ENCODE measurements around the gene DCST1. TPM values are rescaled to one million over a fixed set of nuclear protein-coding genes. Genes with fewer than 3 reads are reported as not detected.

DCST1 gene
- total and polyA plus RNA-seq, 4 donors, result not detected

DNA sequence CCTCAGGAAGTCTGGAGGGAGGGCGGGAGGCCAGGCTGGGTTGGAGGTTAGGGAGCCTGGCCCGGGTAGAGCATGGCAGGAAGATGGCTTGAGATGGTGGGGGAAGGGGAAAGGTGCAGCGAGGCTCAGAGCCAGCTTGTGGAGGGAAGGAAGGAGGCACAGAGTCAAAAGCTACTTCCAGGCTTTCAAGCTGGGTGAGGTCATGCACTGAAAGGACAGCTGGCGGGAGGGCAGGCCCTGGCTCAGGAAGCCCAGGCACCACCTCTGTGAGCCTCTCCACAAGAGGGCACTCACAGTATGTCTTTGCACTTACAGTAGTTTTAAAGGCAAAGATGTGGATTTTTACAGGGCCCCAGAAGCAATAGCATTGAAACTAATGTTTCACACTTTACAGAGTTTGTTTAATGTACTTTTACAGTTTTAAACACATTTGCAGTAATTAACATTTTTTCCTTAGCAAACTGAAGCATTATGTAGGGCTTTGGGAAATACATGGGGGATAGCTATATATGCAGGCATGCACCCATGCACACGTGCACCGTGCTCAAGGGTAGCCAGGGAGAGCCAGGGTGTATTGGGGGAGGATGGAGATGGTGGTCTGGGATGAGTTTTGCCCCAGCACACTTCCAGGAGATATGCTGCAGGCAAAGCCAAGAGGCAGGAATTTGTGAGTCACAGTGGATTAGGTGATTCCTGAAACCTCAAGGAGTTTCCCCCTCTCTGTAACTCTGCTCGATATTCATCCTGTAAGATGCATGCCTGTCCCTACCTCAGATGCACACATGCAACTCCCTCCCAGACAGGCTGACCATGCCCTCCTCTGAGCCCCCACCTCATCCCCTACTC, 11.4 kb downstream of the DCST1 start:
- Histone ChIP-seq H3K9me3 (ENCODE audit: control insufficient read depth in 4 of 4, low read length in 3 of 4) (no peaks in the 10 kb centered on the region), H3K4me3 (ENCODE audit: low read depth in 1 of 3, low read length in 3 of 3) (no peak overlapping the region), H3K27ac (ENCODE audit: low read depth in 1 of 2, low read length in 2 of 2) (peak overlapping the region; percentile 74 to 81), H3K36me3 (ENCODE audit: control insufficient read depth in 4 of 4, insufficient read depth in 3 of 4, low read depth in 1 of 4, low read length in 3 of 4) (no peaks in the 10 kb centered on the region), H3K9ac (ENCODE audit: low read depth in 1 of 2, low read length in 2 of 2) (no peak overlapping the region), H3K4me1 (ENCODE audit: control insufficient read depth in 4 of 4, insufficient read depth in 4 of 4, low read length in 3 of 4) (peaks cover 9 to 50% (median 32%) of the 10 kb centered on the region in 4 donors), H3K27me3 (ENCODE audit: control insufficient read depth in 4 of 4, insufficient read depth in 4 of 4, low read length in 3 of 4) (no peaks in the 10 kb centered on the region)
- WGBS, result 53% methylated on average over 7 of the region's 7 CpGs
- peak; percentile 63 for DNase-seq (ENCODE audit: low spot score)
- TF ChIP-seq RAD21 (IDR thresholded peaks at IDR 0.05) (peak; percentile 92), REST (IDR thresholded peaks at IDR 0.05) (no peak), GABPA (IDR thresholded peaks at IDR 0.05 in 1 of 2, conservative IDR thresholded peaks at IDR 0.05 in 1 of 2) (peak in 1 of 2 donors; percentile 22), CTCF (IDR thresholded peaks at IDR 0.05; ENCODE audit: low read depth, low read length, missing input control) (peak; percentile 82), FOXA2 (IDR thresholded peaks at IDR 0.05) (no peak), TAF1 (conservative IDR thresholded peaks at IDR 0.05) (no peak), ATF3 (IDR thresholded peaks at IDR 0.05) (no peak), JUND (IDR thresholded peaks at IDR 0.05) (peak; percentile 72 to 75), NR2F2 (IDR thresholded peaks at IDR 0.05) (peak; percentile 64), FOXA1 (IDR thresholded peaks at IDR 0.05) (no peak), RXRA (IDR thresholded peaks at IDR 0.05) (peak; percentile 60 to 69), HNF4A (conservative IDR thresholded peaks at IDR 0.05) (peak; percentile 27 to 29), EGR1 (IDR thresholded peaks at IDR 0.05; ENCODE audit: low read depth in 2 of 2) (no peak), ZBTB33 (IDR thresholded peaks at IDR 0.05) (no peak), YY1 (IDR thresholded peaks at IDR 0.05) (peak; percentile 13), SP1 (IDR thresholded peaks at IDR 0.05) (peak; percentile 38), HNF4G (IDR thresholded peaks at IDR 0.05) (no peak)
- TF ChIP-seq, protein P1, sequence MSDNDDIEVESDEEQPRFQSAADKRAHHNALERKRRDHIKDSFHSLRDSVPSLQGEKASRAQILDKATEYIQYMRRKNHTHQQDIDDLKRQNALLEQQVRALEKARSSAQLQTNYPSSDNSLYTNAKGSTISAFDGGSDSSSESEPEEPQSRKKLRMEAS (IDR thresholded peaks at IDR 0.05), result no peak

Measured in liver (tissue), 9 donors.